Hair follicle dermal papilla cell (primary cell): Measurements from ENCODE around the gene ZNF488. TPM values are rescaled to one million over a fixed set of nuclear protein-coding genes. Genes with fewer than 3 reads are reported as not detected.

Experiments used
- total RNA-seq: library from RNA; depleted of rRNA; stranded (reverse); fragments of >200 nt; gene quantifications from 2 replicates; pipeline ENCODE4 v1.2.3, GENCODE V29; 2012

ZNF488 gene
- total RNA-seq, result under 0.01 TPM in 2 replicates

DNA sequence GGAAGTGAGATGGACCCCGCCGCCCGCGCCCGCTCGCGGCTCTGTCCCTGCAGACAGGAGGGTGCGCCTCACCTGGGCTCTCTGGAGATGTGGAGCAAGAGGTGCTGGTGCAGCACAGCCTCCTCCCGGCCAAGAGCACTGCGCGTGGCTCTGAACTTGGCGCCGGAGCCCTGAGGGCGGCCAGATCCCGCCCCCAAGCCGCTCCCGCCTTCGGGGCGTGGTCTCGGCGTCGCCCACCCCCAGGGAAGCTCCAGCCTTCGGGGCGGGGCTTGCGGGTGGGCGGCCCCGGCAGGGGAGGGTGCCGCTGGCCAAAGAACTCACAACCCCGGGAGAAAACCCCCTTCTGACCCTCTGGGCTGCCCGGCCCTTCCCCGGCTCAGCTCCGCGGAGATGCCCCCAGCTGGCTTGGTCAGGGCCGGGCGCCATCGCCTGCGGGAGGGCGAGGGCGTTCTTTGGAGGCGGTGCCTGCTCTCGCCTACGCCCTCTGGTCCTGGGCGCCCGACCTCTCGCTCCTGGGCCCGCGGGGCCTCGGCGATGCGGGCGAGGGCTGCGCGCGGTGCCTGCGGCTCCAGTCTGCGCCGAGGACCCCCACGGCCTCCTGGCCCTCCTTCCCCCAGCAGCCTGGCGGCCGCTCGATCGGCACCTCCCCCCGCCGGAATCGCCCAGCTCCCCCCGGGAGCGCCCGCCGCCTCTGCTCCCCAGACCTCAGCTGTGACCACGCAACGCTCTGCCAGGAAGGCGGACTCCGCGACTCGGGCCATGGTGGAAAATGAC lies at the start of gene ZNF488:
ZNF488 (minus strand) TSS at position 146 of the 774 bp plus-strand sequence. CDS start 15,464 bp downstream, outside the sequence.

GRCh38 chr10:47348138-47348651 lies 35.9 kb downstream of the ZNF488 start, which contains the start of gene RBP3:
Gene RBP3 (plus strand): TSS chr10:47348363. CDS start chr10:47348485, 122 bp downstream.

GRCh38 chr10:47322300-47323061 lies 61.6 kb downstream of the ZNF488 start, which contains the start of gene GDF2:
Gene GDF2 (plus strand): TSS chr10:47322454. CDS start chr10:47322669, 215 bp downstream.

Other genes starting within 250 kb of the ZNF488 start
- gene GDF10, start 84.1 kb downstream of the ZNF488 start, total RNA-seq, result not detected in 2 replicates
- not detected in 2 replicates for gene GDF2, start 61.8 kb downstream of the ZNF488 start, total RNA-seq
- not detected in 2 replicates for gene RBP3, start 35.9 kb downstream of the ZNF488 start, total RNA-seq
- gene ANXA8, start 99.8 kb upstream of the ZNF488 start, total RNA-seq, result 0.97 and 1.1 TPM in 2 replicates
- gene FAM25G, start 107.4 kb upstream of the ZNF488 start, total RNA-seq, result not detected in 2 replicates
- 2.3 and 4.1 TPM in 2 replicates for gene AGAP9, start 139.3 kb upstream of the ZNF488 start, total RNA-seq